Stomach smooth muscle (tissue), 2 donors: ENCODE data around the gene ICAM2.
"Not testable (repeated sequence)": the region's sequence is repeated elsewhere in the genome, so short reads cannot be mapped to it uniquely, and the experiment has no call there.

Experiments
- H3K27ac ChIP-seq: one replicate; pipeline ENCODE4 v1.7.0; 2013; ENCODE audit warnings: mild to moderate bottlenecking, low read length, inconsistent platforms
- H3K27me3 ChIP-seq, 2 donors: one replicate each; pipeline ENCODE4 v1.7.0; 2013; ENCODE audit warnings: low read length in 2 of 2; ENCODE audit not compliant: insufficient read depth in 2 of 2, control insufficient read depth in 1 of 2
- H3K36me3 ChIP-seq, 2 donors: one replicate each; pipeline ENCODE4 v1.7.0; 2013; ENCODE audit warnings: low read length in 2 of 2; ENCODE audit not compliant: control insufficient read depth in 2 of 2, insufficient read depth in 2 of 2
- H3K4me1 ChIP-seq: one replicate; pipeline ENCODE4 v1.7.0; 2013; ENCODE audit warnings: low read length; ENCODE audit not compliant: control insufficient read depth, insufficient read depth
- H3K4me3 ChIP-seq, 2 donors: one replicate each; pipeline ENCODE4 v1.7.0; 2013; ENCODE audit warnings: low read length in 2 of 2
- H3K9ac ChIP-seq, 2 donors: one replicate each; pipeline ENCODE4 v1.7.0; 2013; ENCODE audit warnings: low read length in 2 of 2, mild to moderate bottlenecking in 1 of 2
- H3K9me3 ChIP-seq, 2 donors: one replicate each; pipeline ENCODE4 v1.7.0; 2013; ENCODE audit warnings: low read length in 2 of 2; ENCODE audit not compliant: control insufficient read depth in 2 of 2
- donor health status: healthy.
- donor health status: Pancreatic carcinoma.

Gene ICAM2

DNA sequence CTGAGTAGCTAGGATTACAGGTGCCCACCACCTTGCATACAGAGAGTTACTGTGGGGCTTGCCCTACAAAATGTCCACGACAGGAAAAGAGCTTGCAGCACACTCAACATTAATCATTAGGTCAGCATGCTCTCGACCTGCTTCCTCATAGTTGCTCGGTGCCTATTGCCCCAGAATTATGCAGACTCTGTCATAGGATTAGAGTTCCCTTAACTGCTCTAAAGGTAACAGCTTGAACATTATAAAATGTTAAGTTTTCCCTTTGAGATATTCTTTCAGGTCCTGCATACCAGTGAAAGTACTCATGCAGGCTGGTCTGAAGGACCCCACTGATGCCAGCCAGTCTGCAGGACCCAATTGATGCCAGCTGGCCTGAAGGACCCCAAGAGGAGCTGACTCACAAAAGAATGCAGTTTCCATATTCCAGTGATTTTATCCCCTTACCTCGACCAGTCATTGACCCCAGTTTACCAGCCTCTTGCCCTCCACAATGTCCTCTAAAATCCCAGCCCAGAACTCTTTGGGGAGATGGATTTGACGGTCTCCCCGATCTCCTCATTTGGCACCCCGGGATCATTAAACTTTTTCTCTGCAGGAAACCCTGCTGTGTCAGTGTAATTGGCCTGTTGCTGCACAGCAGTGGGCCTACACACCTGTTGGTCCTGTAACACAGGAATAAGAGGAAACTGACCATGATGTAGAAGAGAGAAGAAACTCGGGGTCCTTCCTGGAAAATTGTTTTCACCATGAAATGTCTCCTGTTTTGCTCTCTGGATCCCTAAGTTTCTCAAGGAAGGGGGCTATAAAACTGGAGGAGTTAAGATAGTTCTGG lies 10.6 kb downstream of the ICAM2 start:
- no peak overlapping the region for H3K4me3 ChIP-seq
- peaks cover 1 to 2% of the 10 kb centered on the region in 2 donors for H3K27me3 ChIP-seq
- peaks cover 9% of the 10 kb centered on the region for H3K4me1 ChIP-seq
- no peak overlapping the region for H3K9ac ChIP-seq
- no peaks in the 10 kb centered on the region for H3K36me3 ChIP-seq
- no peak overlapping the region for H3K27ac ChIP-seq
- H3K9me3 ChIP-seq: no peaks in the 10 kb centered on the region

DNA sequence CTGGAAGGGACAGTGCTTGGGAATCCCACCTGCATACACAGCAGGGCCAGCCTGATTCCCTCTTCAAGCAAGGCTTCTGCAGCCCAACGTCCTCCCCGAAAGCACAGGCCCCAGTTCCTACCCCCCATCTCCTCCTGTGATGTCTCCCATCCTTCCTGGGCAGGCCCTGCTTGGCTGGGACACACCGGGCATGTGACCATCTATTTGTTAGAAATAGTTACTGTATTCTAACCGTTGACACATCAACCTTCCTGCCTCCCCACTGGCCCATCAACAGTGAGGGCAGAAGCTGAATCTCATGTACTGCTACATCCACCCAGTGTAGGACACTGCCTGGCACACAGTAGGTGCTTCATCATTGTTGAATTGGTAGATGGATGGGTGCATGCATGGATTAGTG lies 11.6 kb downstream of the ICAM2 start:
- H3K9me3 ChIP-seq: no peaks in the 10 kb centered on the region

DNA sequence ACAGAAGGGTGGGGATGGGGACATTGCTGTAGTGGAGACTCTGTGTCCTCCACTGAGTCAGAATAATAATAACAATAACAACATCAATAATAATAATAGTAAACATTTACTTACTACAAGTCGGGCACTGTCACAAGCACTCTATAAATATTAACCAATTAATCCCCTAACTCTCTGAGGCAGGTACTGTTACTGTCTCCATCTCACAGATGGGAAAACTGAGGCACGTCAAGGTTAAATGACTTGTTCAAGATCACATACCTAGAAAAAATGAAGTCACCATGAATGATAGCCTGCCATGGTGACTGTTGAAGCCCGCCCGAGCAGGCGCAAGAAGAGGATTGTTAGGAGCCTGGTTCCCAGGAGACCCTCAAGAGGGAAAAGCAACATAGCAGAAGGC lies 12.1 kb downstream of the ICAM2 start:
- Histone ChIP-seq H3K4me1 (peaks cover 9% of the 10 kb centered on the region), H3K27ac (no peak overlapping the region), H3K36me3 (no peaks in the 10 kb centered on the region), H3K9me3 (no peaks in the 10 kb centered on the region), H3K27me3 (peaks cover 2 to 3% of the 10 kb centered on the region in 2 donors), H3K9ac (no peak overlapping the region), H3K4me3 (no peak overlapping the region)

More for the DNA sequence above, 11.6 kb downstream of the ICAM2 start:
- Histone ChIP-seq H3K27me3 (peaks cover 2 to 3% of the 10 kb centered on the region in 2 donors), H3K36me3 (no peaks in the 10 kb centered on the region), H3K27ac (no peak overlapping the region), H3K4me1 (peaks cover 9% of the 10 kb centered on the region), H3K9ac (no peak overlapping the region), H3K4me3 (no peak overlapping the region)

DNA sequence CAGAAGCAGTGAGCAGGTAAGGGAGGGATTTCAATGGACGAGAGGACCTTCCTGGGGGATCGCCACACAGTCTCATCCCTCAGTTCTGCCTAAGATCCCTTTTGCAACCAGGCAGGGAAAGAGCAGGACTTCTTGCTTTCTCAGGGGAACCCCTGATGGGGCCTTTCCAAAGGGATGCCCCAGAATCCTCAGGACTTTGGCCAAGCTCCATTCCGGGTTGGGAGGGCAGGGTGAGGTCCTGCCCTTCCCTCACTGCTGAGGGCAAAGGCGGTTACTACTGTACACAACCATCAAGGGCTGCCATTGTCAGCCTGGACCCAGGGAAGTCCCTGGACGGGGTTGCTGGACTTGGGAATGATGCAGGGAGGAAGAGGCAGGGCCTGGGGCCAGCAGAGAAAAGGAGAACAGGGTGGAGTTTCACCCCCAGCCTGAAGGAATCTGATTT lies 12.6 kb downstream of the ICAM2 start:
- H3K27me3 ChIP-seq: peaks cover 2 to 5% of the 10 kb centered on the region in 2 donors
- H3K4me1 ChIP-seq: peaks cover 9% of the 10 kb centered on the region
- H3K9ac ChIP-seq: no peak overlapping the region
- no peak overlapping the region for H3K4me3 ChIP-seq
- H3K36me3 ChIP-seq: no peaks in the 10 kb centered on the region
- H3K27ac ChIP-seq: no peak overlapping the region
- no peaks in the 10 kb centered on the region for H3K9me3 ChIP-seq

DNA sequence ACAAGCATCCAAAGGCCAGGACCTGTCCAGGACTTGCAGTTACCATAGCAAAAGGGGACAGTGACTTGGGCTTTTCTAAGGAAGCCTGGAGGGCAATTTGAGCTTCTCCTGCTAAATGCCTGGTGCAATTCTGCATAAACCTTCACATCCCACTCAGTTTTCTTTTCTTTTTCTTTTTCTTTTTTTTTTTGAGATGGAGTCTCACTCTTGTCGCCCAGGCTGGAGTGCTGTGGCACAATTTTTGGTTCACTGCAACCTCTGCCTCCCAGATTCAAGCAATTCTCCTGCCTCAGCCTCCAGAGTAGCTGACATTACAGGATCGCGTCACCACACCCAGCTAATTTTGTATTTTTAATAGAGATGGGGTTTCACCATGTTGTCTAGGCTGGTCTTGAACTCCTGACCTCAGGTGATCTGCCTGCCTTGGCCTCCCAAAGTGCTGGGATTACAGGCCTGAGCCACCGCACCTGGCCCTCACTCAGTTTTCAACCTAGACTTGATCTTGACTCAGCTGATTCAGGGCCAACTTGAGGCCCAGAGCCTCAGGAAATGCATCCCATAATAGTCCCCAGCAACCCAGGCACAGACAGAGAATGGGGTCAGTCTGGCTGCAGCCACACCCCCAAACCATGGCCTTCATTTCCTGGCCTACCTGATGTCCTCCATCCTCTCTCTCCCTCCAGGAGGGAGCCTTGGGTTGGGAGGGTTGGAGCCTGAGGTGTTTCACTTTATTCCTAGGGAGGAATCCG lies 13.2 kb downstream of the ICAM2 start:
- H3K4me1 ChIP-seq, H3K9ac ChIP-seq, H3K27me3 ChIP-seq, H3K9me3 ChIP-seq, H3K27ac ChIP-seq, H3K4me3 ChIP-seq, H3K36me3 ChIP-seq: not testable (repeated sequence)

DNA sequence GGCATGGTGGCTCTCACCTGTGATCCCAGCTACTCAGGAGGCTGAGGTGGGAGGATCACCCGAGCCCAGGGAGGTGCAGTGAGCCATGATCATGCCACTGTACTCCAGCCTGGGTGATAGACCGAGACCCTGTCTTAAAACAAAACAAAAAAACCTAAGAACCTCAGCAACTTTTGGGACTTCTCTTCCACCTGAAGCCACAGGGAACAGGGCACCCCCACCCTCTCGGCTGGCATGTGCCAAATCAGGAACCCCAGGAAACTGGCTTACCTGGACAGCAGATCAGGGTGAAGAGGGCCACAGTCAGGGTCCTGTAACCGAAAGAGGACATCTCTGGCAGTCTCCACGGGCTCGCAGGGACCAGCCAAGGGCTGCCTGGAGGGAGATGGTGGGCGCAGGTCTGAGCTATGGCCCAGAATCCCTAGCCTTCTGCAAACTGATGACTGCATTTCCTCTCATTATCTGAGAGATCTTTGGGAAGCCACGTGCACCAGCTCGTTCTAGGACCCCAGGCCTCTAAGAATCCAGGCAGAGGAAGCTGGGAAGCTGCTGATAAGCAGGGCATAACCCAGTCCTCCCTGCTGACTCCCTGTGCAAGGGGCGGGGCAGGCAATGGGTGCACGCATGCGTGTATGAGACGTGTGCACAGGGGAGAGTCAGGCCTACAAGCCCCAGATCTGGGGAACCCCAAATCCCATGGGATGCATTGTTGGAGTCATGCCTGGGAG lies 13.9 kb downstream of the ICAM2 start:
- Histone ChIP-seq H3K9me3 (no peaks in the 10 kb centered on the region), H3K9ac (no peak overlapping the region), H3K27ac (peak overlapping the region; percentile 11), H3K4me1 (peaks cover 9% of the 10 kb centered on the region), H3K27me3 (peaks cover 2 to 5% of the 10 kb centered on the region in 2 donors), H3K36me3 (no peaks in the 10 kb centered on the region), H3K4me3 (no peak overlapping the region)

DNA sequence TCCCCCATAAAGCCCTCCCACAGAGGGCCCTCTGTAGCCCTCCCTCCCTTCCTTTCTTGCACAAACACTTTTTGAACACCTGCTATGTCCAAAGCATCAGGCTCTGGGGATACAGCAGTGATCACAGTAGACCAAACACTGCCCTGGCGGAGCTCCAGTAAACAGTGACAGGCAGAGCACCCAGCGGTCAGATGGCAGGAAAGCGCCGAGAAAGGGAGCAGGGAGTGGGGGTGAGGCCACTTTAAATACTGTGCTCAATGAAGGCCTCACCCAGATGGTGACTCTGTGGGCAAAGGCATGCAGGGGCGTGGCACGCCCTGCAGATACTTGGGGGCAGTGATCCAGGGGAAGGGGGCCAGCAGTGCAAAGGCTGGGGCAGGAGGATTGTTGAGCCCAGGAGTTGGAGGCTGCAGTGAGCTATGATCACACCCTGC lies 14.7 kb downstream of the ICAM2 start:
- Histone ChIP-seq H3K9ac (no peak overlapping the region), H3K4me1 (peaks cover 9% of the 10 kb centered on the region), H3K27ac (no peak overlapping the region)

DNA sequence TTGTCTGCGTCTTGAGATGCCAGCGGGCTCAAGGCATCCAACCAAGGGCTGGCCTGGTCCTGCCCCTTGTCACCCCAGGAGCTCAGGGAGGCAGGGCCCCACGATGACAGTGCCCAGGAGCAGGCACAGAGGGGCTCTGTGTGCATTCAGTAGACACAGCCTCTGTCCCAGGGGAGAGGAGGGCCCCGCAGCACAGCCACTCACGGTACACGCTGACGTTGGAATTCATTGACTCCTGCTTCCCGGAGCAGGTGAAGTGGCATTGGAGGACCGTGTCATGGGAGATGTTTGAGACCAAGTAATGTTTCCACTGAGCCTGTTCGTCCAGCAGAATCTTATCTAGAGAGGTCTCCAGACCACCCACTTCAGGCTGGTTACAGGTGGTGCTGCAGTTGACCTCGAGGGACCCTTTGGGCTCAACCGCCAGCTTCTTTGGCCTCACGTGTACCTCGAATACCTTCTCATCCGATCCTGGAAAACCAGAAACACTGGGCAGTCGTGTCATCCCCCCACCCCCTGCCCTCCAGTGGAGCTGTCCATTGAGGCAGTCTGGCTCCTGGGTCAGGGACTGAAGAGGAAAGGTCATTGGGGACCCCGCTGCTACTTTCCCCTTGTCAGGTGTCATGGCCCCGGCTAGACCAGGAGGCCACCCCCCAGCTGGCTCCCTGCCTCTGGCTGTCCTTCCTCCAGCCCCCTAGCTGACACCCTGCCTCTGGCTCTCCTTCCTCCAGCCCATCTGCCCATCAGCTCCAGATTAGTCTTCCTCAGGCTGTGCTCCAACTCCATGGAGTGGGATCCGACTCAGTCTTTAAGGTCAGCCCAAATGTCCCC lies 15.3 kb downstream of the ICAM2 start:
- Histone ChIP-seq H3K9me3 (no peaks in the 10 kb centered on the region), H3K9ac (no peak overlapping the region), H3K27me3 (peaks cover 5 to 7% of the 10 kb centered on the region in 2 donors), H3K4me1 (peaks cover 9% of the 10 kb centered on the region), H3K4me3 (no peak overlapping the region), H3K27ac (no peak overlapping the region), H3K36me3 (no peaks in the 10 kb centered on the region)

More for the DNA sequence above, 14.7 kb downstream of the ICAM2 start:
- no peaks in the 10 kb centered on the region for H3K36me3 ChIP-seq
- H3K27me3 ChIP-seq: peaks cover 5 to 6% of the 10 kb centered on the region in 2 donors
- H3K4me3 ChIP-seq: no peak overlapping the region
- H3K9me3 ChIP-seq: no peaks in the 10 kb centered on the region

DNA sequence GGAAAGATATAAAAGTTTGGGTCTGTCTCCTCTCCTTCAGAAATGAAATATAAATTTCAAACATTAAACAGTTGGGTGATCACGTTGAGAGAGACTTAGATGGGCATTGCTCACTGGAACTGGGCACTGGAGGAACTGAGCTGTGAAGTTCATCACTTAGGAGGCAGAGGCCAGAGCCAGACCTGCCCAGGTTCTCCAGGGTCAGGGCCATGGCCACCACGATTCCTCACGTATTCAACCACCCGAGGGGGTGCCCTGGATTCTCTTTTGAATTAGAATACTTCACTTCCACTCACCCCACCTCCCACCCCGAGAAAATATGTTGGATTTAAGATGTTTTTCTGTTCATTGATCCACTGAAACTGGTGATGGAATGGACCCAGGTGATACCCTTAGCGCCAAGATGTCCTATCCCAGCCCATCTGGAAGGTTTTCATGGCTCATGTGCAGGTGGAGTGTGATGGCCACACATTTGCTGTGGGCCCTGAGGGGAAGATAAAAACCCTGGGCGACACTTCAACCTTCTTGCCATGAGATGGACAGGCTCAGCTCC lies 16.1 kb downstream of the ICAM2 start:
- H3K4me3 ChIP-seq: no peak overlapping the region
- H3K4me1 ChIP-seq: peaks cover 9% of the 10 kb centered on the region
- peaks cover 12 to 13% of the 10 kb centered on the region in 2 donors for H3K27me3 ChIP-seq
- H3K36me3 ChIP-seq: no peaks in the 10 kb centered on the region
- H3K9ac ChIP-seq: no peak overlapping the region
- no peaks in the 10 kb centered on the region for H3K9me3 ChIP-seq
- no peak overlapping the region for H3K27ac ChIP-seq
